DOHH2 (cell line): ENCODE data around the gene RPL15.

Experiments used
- H3F3A ChIP-seq: fragments of 200-600 bp; sonication (generic), shearing (Covaris generic); 2 replicates; pipeline ENCODE4 v1.6.0; 2016; ENCODE audit warnings: antibody characterized with exemption, mild to moderate bottlenecking; ENCODE audit not compliant: control insufficient read depth, insufficient read depth
- H3K27ac ChIP-seq: fragments of 200-600 bp; sonication (generic); 2 replicates; pipeline ENCODE4 v1.5.1; 2014; ENCODE audit warnings: low read depth, mild to moderate bottlenecking, low read length, moderate library complexity
- H3K27me3 ChIP-seq: fragments of 200-600 bp; sonication (generic); 2 replicates; pipeline ENCODE4 v1.6.1; 2014; ENCODE audit warnings: mild to moderate bottlenecking, low read length, mixed read lengths; ENCODE audit not compliant: control insufficient read depth
- H3K36me3 ChIP-seq: fragments of 200-600 bp; sonication (generic); 2 replicates; pipeline ENCODE4 v1.6.1; 2014; ENCODE audit warnings: mild to moderate bottlenecking, low read length, moderate library complexity, mixed read lengths; ENCODE audit not compliant: control insufficient read depth
- H3K4me1 ChIP-seq: fragments of 200-600 bp; sonication (generic); 2 replicates; pipeline ENCODE4 v1.6.1; 2014; ENCODE audit warnings: mild to moderate bottlenecking, low read length, mixed read lengths; ENCODE audit not compliant: control insufficient read depth
- H3K4me2 ChIP-seq: fragments of 200-600 bp; sonication (generic); 2 replicates; pipeline ENCODE4 v1.6.0; 2014; ENCODE audit warnings: mild to moderate bottlenecking, low read length, moderate library complexity
- H3K4me3 ChIP-seq: fragments of 200-600 bp; sonication (generic); 2 replicates; pipeline ENCODE4 v1.5.1; 2014; ENCODE audit warnings: mild to moderate bottlenecking, low read length, mixed read lengths
- H3K79me2 ChIP-seq: fragments of 200-600 bp; sonication (generic); 2 replicates; pipeline ENCODE4 v1.6.1; 2014; ENCODE audit warnings: mild to moderate bottlenecking, low read length, mixed read lengths; ENCODE audit not compliant: control insufficient read depth
- H3K9me2 ChIP-seq: fragments of 200-600 bp; sonication (generic); replicated peaks from 2 replicates; pipeline ENCODE4 v1.6.1; 2014; ENCODE audit warnings: mild to moderate bottlenecking, low read length, mixed read lengths; ENCODE audit not compliant: control insufficient read depth
- H3K9me3 ChIP-seq: fragments of 200-600 bp; sonication (generic); 2 replicates; pipeline ENCODE4 v1.6.1; 2014; ENCODE audit warnings: antibody characterized with exemption, low read length, mixed read lengths; ENCODE audit not compliant: control insufficient read depth, insufficient read depth
- H4K20me1 ChIP-seq: fragments of 200-600 bp; sonication (generic); 2 replicates; pipeline ENCODE4 v1.6.0; 2014; ENCODE audit warnings: low read depth, mild to moderate bottlenecking, antibody characterized with exemption, low read length, moderate library complexity; ENCODE audit not compliant: control insufficient read depth, insufficient read depth
- CTCF ChIP-seq: fragments of 200-600 bp; sonication (generic); IDR thresholded peaks from one replicate; pipeline ENCODE4 v1.5.1; 2014; ENCODE audit warnings: antibody characterized with exemption, mild to moderate bottlenecking, low read depth, low read length; ENCODE audit not compliant: poor library complexity, severe bottlenecking
- EZH2phosphoT487 ChIP-seq: fragments of 200-600 bp; sonication (generic); IDR thresholded peaks from 2 replicates; pipeline ENCODE4 v1.6.1; 2017; ENCODE audit warnings: borderline replicate concordance, mild to moderate bottlenecking, antibody characterized with exemption, low read length, moderate library complexity, mixed read lengths

The RPL15 gene

GRCh38 chr3:23944007-23944783 lies 27.3 kb downstream of the RPL15 start:
- Histone ChIP-seq H3F3A (peaks cover 17% of the 10 kb centered on the region; the same call in 1 of the 2 replicates), H3K27ac (no peak overlapping the region), H3K36me3 (no peaks in the 10 kb centered on the region), H3K9me2 (no peaks in the 10 kb centered on the region), H3K9me3 (no peaks in the 10 kb centered on the region), H3K4me2 (peak overlapping the region; percentile 81), H3K4me3 (peak overlapping the region; percentile 80), H3K79me2 (peaks cover 17% of the 10 kb centered on the region), H3K4me1 (peaks cover 21% of the 10 kb centered on the region), H3K27me3 (peaks cover 14% of the 10 kb centered on the region), H4K20me1 (no peaks in the 10 kb centered on the region)
- TF ChIP-seq EZH2phosphoT487 (no peak; the same call in 1 of the 2 replicates), CTCF (no peak)

GRCh38 chr3:23944861-23945662 lies 28.1 kb downstream of the RPL15 start, which contains the start of gene NR1D2:
Gene NR1D2, plus strand, starts transcription at chr3:23945286. Its CDS starts 293 bp downstream, at chr3:23945579.
- H3K9me3 ChIP-seq, result no peaks in the 10 kb centered on the region
- TF ChIP-seq EZH2phosphoT487 (no peak), CTCF (no peak)
- no peaks in the 10 kb centered on the region for H4K20me1 ChIP-seq
- H3K36me3 ChIP-seq, result no peaks in the 10 kb centered on the region
- H3K27me3 ChIP-seq, result peaks cover 14% of the 10 kb centered on the region
- peaks cover 29% of the 10 kb centered on the region for H3K4me1 ChIP-seq
- peaks cover 17% of the 10 kb centered on the region for H3K79me2 ChIP-seq
- no peaks in the 10 kb centered on the region for H3K9me2 ChIP-seq
- H3K4me2 ChIP-seq, result peak within 1 kb of the TSS; percentile 81
- peak within 1 kb of the TSS; percentile 80 for H3K4me3 ChIP-seq
- peaks cover 17% of the 10 kb centered on the region; the same call in 1 of the 2 replicates for H3F3A ChIP-seq
- H3K27ac ChIP-seq, result peak within 1 kb of the TSS; percentile 25; the same call in 1 of the 2 replicates

- no peak for TF ChIP-seq EZH2phosphoT487
- no peak for TF ChIP-seq CTCF
- no peaks in the 10 kb centered on the region for H4K20me1 ChIP-seq
- peak overlapping the region; percentile 71 for H3K4me2 ChIP-seq
- peaks cover 34% of the 10 kb centered on the region for H3K4me1 ChIP-seq
- H3K4me3 ChIP-seq, result peak overlapping the region; percentile 80
- no peaks in the 10 kb centered on the region for H3K9me3 ChIP-seq
- H3K9me2 ChIP-seq, result no peaks in the 10 kb centered on the region
- peaks cover 14% of the 10 kb centered on the region for H3K27me3 ChIP-seq
- H3F3A ChIP-seq, result peaks cover 17% of the 10 kb centered on the region; the same call in 1 of the 2 replicates
- H3K27ac ChIP-seq, result no peak overlapping the region
- H3K36me3 ChIP-seq, result no peaks in the 10 kb centered on the region
- H3K79me2 ChIP-seq, result peaks cover 17% of the 10 kb centered on the region
Measured at GRCh38 chr3:23945663-23945912, 28.7 kb downstream of the RPL15 start.
